HTR-8/SVneo (cell line): ENCODE results near the gene TEX19.

Experiments used
- DNase-seq: peaks from one replicate; pipeline ENCODE4 v3.0.0; 2011; ENCODE audit warnings: low spot score, mixed read lengths; ENCODE audit not compliant: insufficient read length
- FAIRE-seq: peaks from 2 replicates; lab custom pipeline; 2011; peaks lifted over from hg19 to GRCh38; lab: Jason Lieb, UNC

Gene TEX19

GRCh38 chr17:82358465-82359350 is at the start of gene TEX19:
TSS of gene TEX19 (plus strand) at chr17:82359247. CDS start at chr17:82362151, 2,904 bp downstream.
- DNase-seq = peak; percentile 44
- FAIRE-seq = no peak

- DNase-seq (no peak), FAIRE-seq (no peak)
These were observed 49.1 kb upstream of the TEX19 start for GRCh38 chr17:82309656-82310570.

- no peak for FAIRE-seq
- no peak for DNase-seq
These were observed 48.2 kb upstream of the TEX19 start for GRCh38 chr17:82310877-82311276.

GRCh38 chr17:82311971-82312370 is 47.1 kb upstream of the TEX19 start:
- no peak for FAIRE-seq
- no peak for DNase-seq

- DNase-seq (no peak), FAIRE-seq (no peak)
These were observed 45.6 kb upstream of the TEX19 start for GRCh38 chr17:82313195-82314011.

- FAIRE-seq (no peak), DNase-seq (no peak)
These were observed 44.9 kb upstream of the TEX19 start for GRCh38 chr17:82314012-82314726.

GRCh38 chr17:82314727-82315605 is 44.1 kb upstream of the TEX19 start:
- no peak for FAIRE-seq
- no peak for DNase-seq

GRCh38 chr17:82315703-82316358 is 43.2 kb upstream of the TEX19 start:
- FAIRE-seq (no peak), DNase-seq (no peak)

- no peak for FAIRE-seq
- DNase-seq = no peak
These were observed 42.2 kb upstream of the TEX19 start for GRCh38 chr17:82316651-82317393.

- no peak for FAIRE-seq
- DNase-seq = no peak
These were observed 41.5 kb upstream of the TEX19 start, which contains the start of gene CD7 for GRCh38 chr17:82317394-82318168. TSS of gene CD7 (minus strand) at chr17:82317608. CDS start at chr17:82317495, 113 bp downstream.

GRCh38 chr17:82318169-82318498 is 40.9 kb upstream of the TEX19 start:
- FAIRE-seq (no peak), DNase-seq (no peak)

- FAIRE-seq = peak; percentile 91
- DNase-seq = no peak
These were observed 40.1 kb upstream of the TEX19 start for GRCh38 chr17:82318772-82319606.

- FAIRE-seq = no peak
- no peak for DNase-seq
These were observed 39.4 kb upstream of the TEX19 start for GRCh38 chr17:82319619-82320062.

GRCh38 chr17:82320140-82320840 is 38.8 kb upstream of the TEX19 start:
- DNase-seq (no peak), FAIRE-seq (no peak)
